Measurements from ENCODE around the gene CIART. TPM values are rescaled to one million over a fixed set of nuclear protein-coding genes. Genes with fewer than 3 reads are reported as not detected.

The CIART gene
- polyA plus RNA-seq, 1 of the 3 experiments (the other 2 are of a cell fraction) = 3.2 TPM

DNA sequence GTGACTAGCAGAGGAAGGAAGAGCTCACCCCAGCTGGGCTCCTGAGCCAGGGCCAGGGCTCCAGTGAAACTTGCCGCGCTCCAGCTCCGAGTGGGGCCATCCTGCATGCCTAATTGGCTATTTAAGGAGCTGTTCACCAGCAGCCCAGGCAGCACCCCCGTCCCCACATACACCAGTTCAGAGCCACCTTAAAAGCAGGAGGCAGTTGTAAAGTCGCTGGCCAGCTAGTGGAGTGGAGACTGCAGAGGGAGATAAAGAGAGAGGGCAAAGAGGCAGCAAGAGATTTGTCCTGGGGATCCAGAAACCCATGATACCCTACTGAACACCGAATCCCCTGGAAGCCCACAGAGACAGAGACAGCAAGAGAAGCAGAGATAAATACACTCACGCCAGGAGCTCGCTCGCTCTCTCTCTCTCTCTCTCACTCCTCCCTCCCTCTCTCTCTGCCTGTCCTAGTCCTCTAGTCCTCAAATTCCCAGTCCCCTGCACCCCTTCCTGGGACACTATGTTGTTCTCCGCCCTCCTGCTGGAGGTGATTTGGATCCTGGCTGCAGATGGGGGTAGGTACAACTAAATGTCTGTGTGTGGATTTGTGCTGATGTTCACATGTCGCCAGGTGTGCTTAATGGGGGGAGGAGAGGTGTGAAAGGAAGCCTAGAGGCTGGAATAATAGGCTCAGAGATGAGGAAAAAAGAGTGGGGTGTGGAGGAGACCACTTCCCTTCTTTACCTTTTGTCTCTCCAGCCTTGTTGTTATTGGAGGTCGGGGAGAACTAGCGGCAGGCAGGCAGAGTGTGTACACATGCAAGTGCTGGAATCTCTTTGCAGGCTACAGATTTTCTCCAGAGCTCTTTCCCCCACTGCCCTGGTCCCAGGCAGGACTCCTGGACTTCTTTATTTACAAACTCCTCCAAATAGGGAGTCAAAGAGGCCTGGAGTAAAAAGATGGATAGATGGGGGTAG lies 24.4 kb upstream of the CIART start, which contains the start of gene CA14:
Gene CA14 (plus strand): TSS at position 151 of the 962 bp plus-strand sequence. CDS start 355 bp downstream, at position 506.
- 88% methylated on average over 13 of the region's 13 CpGs for WGBS (ENCODE audit: low lambda C conversion rate)
- H4K20me1 ChIP-seq (ENCODE audit: insufficient read depth) = no peaks in the 10 kb centered on the region
- H3K9ac ChIP-seq = no peak within 1 kb of the TSS
- peak within 1 kb of the TSS; percentile 81; the same call in 1 of the 2 replicates for H2AFZ ChIP-seq (ENCODE audit: low read depth)
- H3F3A ChIP-seq (replicated peaks; ENCODE audit: insufficient read depth) = peaks cover 12% of the 10 kb centered on the region
- H3K36me3 ChIP-seq (replicated peaks in 1 of 2; ENCODE audit: control insufficient read depth in 1 of 2, insufficient read depth in 2 of 2, low read length in 1 of 2) = no peaks in the 10 kb centered on the region
- no peaks in the 10 kb centered on the region for H3K79me2 ChIP-seq (ENCODE audit: insufficient read depth)
- ChIA-PET POLR2A (interaction anchor here (2.1 kb wide), 1 partner anchor 11 kb away, joined by 9 read pairs; the partner anchor contains the start of gene APH1A), CTCF (interaction anchor here (0.9 to 8.7 kb wide), 3 partner anchors 11 to 665 kb away, joined by 3 to 110 read pairs (median 3); partner anchors contain the start of gene CIART)
- H3K27ac ChIP-seq (ENCODE audit: low read depth in 2 of 2, low read length in 1 of 2) = no peak within 1 kb of the TSS
- H3K4me3 ChIP-seq (ENCODE audit: low read depth in 2 of 2, low read length in 1 of 2) = no peak within 1 kb of the TSS
- H3K9me2 ChIP-seq = no peaks in the 10 kb centered on the region
- H3K4me1 ChIP-seq (ENCODE audit: control insufficient read depth in 1 of 2, insufficient read depth in 2 of 2, low read depth in 1 of 2, low read length in 1 of 2) = peaks cover 17 to 21% of the 10 kb centered on the region in 2 experiments; a peak in 3 of 4 replicates
- H3K4me2 ChIP-seq = 0 out of 2 replicates have a peak within 1 kb of the TSS, but pooled peaks have one; percentile 51
- no peaks in the 10 kb centered on the region for H3K27me3 ChIP-seq (ENCODE audit: insufficient read depth)
- TF ChIP-seq JUND (IDR thresholded peaks at IDR 0.05) = no peak
- TF ChIP-seq RXRA (IDR thresholded peaks at IDR 0.05; ENCODE audit: borderline replicate concordance, low read depth) = no peak
- no peak for TF ChIP-seq TCF12 (IDR thresholded peaks at IDR 0.05)
- TF ChIP-seq RAD21 (IDR thresholded peaks at IDR 0.05; ENCODE audit: low read length) = no peak
- TF ChIP-seq, protein P1, sequence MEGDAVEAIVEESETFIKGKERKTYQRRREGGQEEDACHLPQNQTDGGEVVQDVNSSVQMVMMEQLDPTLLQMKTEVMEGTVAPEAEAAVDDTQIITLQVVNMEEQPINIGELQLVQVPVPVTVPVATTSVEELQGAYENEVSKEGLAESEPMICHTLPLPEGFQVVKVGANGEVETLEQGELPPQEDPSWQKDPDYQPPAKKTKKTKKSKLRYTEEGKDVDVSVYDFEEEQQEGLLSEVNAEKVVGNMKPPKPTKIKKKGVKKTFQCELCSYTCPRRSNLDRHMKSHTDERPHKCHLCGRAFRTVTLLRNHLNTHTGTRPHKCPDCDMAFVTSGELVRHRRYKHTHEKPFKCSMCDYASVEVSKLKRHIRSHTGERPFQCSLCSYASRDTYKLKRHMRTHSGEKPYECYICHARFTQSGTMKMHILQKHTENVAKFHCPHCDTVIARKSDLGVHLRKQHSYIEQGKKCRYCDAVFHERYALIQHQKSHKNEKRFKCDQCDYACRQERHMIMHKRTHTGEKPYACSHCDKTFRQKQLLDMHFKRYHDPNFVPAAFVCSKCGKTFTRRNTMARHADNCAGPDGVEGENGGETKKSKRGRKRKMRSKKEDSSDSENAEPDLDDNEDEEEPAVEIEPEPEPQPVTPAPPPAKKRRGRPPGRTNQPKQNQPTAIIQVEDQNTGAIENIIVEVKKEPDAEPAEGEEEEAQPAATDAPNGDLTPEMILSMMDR (IDR thresholded peaks at IDR 0.05) = no peak
- TF ChIP-seq ELF1 (IDR thresholded peaks at IDR 0.05) = no peak
- no peak for TF ChIP-seq FOSL2 (IDR thresholded peaks at IDR 0.05; ENCODE audit: borderline replicate concordance, low read depth)
- TF ChIP-seq, protein P2, sequence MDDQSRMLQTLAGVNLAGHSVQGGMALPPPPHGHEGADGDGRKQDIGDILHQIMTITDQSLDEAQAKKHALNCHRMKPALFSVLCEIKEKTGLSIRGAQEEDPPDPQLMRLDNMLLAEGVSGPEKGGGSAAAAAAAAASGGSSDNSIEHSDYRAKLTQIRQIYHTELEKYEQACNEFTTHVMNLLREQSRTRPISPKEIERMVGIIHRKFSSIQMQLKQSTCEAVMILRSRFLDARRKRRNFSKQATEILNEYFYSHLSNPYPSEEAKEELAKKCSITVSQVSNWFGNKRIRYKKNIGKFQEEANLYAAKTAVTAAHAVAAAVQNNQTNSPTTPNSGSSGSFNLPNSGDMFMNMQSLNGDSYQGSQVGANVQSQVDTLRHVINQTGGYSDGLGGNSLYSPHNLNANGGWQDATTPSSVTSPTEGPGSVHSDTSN (IDR thresholded peaks at IDR 0.05) = no peak
- no peak for TF ChIP-seq CHD2 (IDR thresholded peaks at IDR 0.05; ENCODE audit: low read length, partially characterized antibody)
- no peak for TF ChIP-seq USF1 (IDR thresholded peaks at IDR 0.05; ENCODE audit: borderline replicate concordance, low read depth)
- no peak for TF ChIP-seq SMC3 (IDR thresholded peaks at IDR 0.05; ENCODE audit: low read depth, low read length)
- H3K9me3 ChIP-seq = no peaks in the 10 kb centered on the region
- DNase-seq = no peak

GRCh38 chr1:150259217-150259616 lies 23.1 kb upstream of the CIART start:
- no peaks in the 10 kb centered on the region for H3K27me3 ChIP-seq (ENCODE audit: insufficient read depth)
- H4K20me1 ChIP-seq (ENCODE audit: insufficient read depth) = no peaks in the 10 kb centered on the region
- H3K9me3 ChIP-seq = no peaks in the 10 kb centered on the region
- ChIA-PET CTCF (interaction anchor here (0.9 to 8.7 kb wide), 2 partner anchors 19 to 21 kb away, joined by 3 to 110 read pairs; partner anchors contain the start of gene CIART), POLR2A (interaction anchor here (0.5 to 2.1 kb wide), 2 partner anchors 10 to 20 kb away, joined by 3 to 9 read pairs; partner anchors contain the start of gene APH1A)
- no peak for DNase-seq
- H3K9me2 ChIP-seq = no peaks in the 10 kb centered on the region
- H3K4me1 ChIP-seq (ENCODE audit: control insufficient read depth in 1 of 2, insufficient read depth in 2 of 2, low read depth in 1 of 2, low read length in 1 of 2) = peaks cover 17 to 21% of the 10 kb centered on the region in 2 experiments; a peak in 3 of 4 replicates
- H3K4me2 ChIP-seq = no peak overlapping the region
- no peak overlapping the region for H3K9ac ChIP-seq
- WGBS (ENCODE audit: low lambda C conversion rate) = 78% methylated on average over 4 of the region's 4 CpGs
- H3F3A ChIP-seq (replicated peaks; ENCODE audit: insufficient read depth) = peaks cover 12% of the 10 kb centered on the region
- no peak overlapping the region for H3K4me3 ChIP-seq (ENCODE audit: low read depth in 2 of 2, low read length in 1 of 2)
- H3K27ac ChIP-seq (ENCODE audit: low read depth in 2 of 2, low read length in 1 of 2) = no peak overlapping the region
- H3K79me2 ChIP-seq (ENCODE audit: insufficient read depth) = no peaks in the 10 kb centered on the region
- H3K36me3 ChIP-seq (replicated peaks in 1 of 2; ENCODE audit: control insufficient read depth in 1 of 2, insufficient read depth in 2 of 2, low read length in 1 of 2) = peaks cover 0 to 1% of the 10 kb centered on the region in 2 experiments
- no peak overlapping the region for H2AFZ ChIP-seq (ENCODE audit: low read depth)
- TF ChIP-seq ELF1 (IDR thresholded peaks at IDR 0.05) = no peak
- no peak for TF ChIP-seq MEF2A (IDR thresholded peaks at IDR 0.05; ENCODE audit: borderline replicate concordance, low read depth)
- no peak for TF ChIP-seq EP300 (IDR thresholded peaks at IDR 0.05; ENCODE audit: borderline replicate concordance in 1 of 2, low read depth in 1 of 2, low read length in 1 of 2)
- TF ChIP-seq MXI1 (IDR thresholded peaks at IDR 0.05; ENCODE audit: low read depth, low read length) = no peak
- no peak for TF ChIP-seq FOXM1 (IDR thresholded peaks at IDR 0.05; ENCODE audit: low read depth)
- TF ChIP-seq SMC3 (IDR thresholded peaks at IDR 0.05; ENCODE audit: low read depth, low read length) = no peak
- TF ChIP-seq NFIC (IDR thresholded peaks at IDR 0.05; ENCODE audit: borderline replicate concordance) = no peak
- no peak for TF ChIP-seq ZBTB33 (IDR thresholded peaks at IDR 0.05; ENCODE audit: borderline replicate concordance, low read depth)
- TF ChIP-seq, protein P1 (IDR thresholded peaks at IDR 0.05) = no peak
- no peak for TF ChIP-seq RCOR1 (IDR thresholded peaks at IDR 0.05; ENCODE audit: low read length)
